Measurements from ENCODE around the gene XRCC3.

Gene XRCC3

DNA sequence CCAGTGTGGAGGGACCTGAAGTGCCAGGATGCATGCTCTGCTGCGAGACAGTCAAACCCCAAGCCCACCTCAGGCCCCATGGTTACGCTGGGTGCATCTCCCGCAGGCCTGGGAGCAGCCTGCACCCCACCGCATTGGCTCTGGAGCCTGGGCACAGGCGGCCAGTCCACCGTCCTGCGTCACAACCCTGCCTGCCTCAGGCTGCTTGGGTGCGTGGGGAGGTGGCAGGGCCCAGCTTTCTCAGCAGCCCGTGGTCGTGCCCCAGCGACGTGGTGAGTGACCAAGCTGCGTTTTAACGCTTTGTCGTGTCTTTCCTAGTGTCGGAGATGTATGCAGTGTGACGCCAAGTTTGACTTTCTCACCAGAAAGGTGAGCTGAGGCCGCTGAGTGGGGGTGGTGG is 11.2 kb upstream of the XRCC3 start:
- DNase-seq (ENCODE audit: low spot score): no peak

DNA sequence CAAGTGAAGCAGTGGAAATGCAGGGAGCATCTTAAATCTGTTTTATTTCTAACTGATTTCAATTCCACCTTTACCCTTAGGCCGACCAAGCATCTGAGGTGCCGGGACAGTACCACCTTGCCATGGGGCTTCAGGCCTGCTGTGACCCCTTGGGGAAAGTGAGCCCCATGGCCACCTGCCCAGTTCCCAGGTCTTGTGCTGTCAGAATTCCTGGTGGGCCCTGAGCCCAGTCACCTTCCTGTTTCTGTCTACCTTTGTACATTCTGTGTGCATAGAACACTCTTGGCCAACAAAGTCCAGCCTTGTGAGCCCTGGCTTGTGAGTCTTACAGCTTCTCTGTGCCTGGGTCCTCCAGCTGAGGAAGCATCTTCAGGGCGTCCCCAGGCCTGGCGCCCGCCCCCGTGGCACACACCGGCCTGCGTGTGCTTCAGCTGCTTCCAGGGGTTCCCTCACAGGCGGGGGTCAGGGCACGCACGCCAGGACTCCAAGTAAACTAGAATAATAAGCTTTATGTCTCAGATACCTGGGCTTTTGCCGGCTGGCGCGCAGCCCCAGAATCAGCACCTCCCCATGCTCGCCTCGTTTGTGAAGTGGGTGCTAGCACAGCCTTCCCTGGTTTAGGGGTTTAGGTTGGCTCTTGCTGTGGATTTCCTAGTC is 10.6 kb upstream of the XRCC3 start:
- DNase-seq (ENCODE audit: low spot score): no peak

DNA sequence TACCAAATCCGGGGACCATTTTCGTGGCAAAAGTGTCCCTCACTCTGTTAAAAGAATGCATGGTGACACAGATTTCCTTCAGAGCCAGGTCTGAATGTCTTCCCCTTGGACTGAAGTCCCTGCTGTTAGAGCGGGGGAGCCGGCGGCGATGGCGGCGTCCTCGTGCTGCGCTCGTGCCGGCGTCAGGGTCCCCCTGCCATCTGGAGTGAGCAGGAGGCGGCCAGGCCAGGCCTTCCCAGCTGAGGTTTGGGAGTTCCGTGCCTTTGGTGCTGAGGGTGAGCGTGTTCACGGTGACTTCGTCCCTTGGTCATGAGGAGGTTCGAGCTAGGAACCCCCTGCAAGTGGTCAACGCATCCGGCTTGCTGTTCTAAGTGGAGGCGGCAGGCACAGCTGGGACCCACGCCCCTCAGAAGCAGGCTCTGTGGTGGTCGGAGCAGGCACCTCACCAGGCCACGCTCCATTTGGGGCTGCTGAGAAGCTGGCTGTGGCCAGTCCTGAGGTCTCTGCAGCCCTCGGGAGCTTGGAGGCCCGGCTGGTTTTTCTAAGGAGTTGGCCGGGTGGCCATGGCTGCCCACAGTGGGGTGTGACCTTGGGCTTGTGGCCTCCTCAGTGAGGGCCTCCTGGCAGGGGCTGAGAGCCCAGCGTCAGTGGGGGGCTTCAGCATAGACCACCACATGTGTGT is 9.9 kb upstream of the XRCC3 start:
- no peak for DNase-seq (ENCODE audit: low spot score)

DNA sequence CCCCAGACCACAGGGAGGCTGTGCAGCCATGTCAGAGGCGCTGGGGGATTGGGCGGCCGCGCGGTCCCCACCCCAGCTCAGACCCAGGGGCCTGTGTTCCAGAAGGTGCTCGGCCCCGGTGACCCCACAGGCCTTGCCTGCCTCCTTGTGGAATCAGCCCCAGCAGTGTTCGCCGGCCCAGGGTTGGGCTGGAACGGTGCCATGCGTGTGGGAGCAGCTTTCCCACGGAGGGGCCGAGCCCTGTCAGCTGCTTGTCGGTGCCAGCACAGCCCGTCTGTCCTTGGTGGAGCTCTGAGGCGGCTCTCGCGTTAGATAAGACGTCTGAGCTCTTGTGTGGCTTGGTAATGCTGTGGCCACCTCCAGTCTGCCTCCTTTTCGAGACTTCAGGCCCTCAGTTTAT is 8.9 kb upstream of the XRCC3 start:
- DNase-seq (ENCODE audit: low spot score): no peak

DNA sequence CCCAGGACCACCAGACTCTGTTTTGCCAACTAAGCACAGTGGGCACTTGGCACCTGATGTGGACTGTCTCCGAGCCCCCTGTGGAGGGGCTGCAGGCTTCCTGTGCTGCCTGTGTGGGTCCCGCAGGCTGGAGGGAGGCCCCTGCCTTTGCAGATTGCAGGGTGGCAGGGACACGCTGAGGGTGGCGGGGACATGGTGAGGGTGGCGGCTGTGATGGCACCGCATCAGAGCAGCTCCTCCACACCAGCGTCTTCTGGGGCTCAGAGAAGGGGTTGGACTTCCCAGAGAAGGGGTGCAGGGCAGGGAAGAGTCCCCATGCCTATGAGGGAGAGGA is 8.5 kb upstream of the XRCC3 start:
- DNase-seq (ENCODE audit: low spot score): no peak

DNA sequence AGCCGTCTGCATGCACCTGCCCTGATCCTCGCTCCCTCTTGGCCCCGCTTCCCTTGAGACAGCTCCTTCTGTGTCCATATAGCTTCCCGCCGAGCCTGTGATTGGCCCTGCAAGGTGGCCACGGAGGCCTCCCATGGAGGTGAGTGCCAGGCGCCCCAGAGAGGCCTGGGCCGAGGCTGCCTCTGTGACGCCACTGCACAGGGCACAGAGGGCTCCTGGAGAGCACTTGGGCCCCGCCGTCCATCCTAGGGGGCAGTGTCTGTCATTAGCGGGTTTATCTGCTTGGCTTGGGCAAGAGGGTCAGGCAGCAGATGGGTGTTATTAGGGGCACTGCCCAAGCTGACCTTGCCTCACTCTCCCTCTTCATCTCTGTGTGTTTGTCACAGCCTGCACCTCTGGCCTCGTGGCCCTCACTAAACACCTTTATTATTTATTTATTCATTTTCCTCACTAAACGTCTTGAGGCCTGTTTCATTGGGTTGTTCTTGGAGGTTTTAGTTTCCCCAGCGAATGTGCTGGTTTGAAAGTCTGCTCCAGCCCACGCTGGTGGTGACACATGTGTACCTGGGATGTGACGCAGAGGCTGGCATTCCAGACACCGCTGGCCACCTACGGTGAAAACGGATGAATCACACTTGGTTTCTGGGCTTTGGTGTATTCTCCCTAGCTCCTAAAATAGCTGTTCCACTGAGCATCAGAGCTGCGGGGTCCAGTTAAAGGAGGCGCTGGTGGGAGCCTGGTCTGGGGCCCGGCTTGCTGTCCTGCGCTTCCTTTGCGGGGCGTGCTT is 6.3 kb upstream of the XRCC3 start:
- no peak for DNase-seq (ENCODE audit: low spot score)

DNA sequence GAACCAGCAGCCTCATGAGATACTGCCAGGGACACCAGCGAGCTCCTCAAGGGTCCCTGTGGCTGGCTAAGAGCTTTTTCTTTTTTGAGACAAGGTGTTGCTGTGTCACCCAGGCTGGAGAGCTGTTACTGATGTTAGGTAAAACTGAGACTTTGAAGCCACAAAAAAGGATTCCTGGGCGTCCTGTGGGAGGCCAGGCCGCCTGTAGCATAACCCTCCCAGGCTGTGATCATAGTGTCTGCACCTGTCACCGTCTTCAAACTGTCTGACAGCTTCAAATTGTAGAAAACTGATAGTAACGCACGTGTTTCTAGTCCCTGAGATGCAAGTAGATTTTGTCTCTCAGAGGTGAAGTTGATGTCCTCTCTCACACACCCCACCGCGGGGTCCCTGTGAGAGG is 4.5 kb upstream of the XRCC3 start:
- no peak for DNase-seq (ENCODE audit: low spot score)

DNA sequence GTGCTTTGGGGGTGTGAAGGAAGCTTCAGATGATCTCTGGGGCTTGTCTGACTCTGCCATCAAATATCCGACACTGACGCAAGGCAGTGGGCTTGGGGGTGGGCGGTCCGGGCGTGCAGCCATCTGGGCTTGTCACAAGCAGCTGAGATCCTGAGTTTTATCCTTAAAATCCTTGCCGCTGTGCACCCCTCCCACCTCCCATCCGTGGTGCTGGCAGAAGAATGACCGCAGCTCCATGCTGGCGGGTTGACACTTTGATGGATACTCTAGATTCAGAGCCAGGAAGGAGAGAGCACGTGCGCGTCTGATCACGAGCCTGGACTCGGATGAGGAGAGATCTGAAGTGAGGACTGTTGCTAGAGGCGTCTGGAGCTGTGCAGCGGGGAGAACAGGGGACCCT is 3.3 kb upstream of the XRCC3 start:
- DNase-seq (ENCODE audit: low spot score): no peak

DNA sequence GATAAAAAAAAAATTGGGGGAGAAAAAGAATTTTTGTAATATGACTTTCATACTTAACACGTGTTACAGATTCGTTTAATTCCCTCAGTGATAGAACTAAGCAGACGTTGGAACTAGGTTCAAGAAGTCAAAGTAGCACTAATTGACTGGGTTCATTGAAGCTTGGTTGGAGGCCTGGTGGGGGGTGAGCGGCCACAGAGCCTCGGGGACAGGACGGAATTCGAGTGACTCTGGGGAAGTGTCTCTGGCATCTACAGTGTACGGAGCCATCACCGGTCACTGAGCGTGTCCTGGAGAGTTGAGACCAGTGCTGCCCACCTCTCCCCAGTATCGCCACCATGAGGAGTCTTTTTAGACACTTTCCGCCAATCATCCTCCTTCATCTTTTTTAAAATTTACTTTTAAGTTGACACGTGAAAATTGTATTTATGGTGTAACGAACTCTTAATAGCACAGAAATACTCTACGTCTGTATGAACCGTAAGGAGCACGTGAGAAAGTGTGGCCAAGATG is 1.7 kb upstream of the XRCC3 start:
- DNase-seq (ENCODE audit: low spot score): no peak

DNA sequence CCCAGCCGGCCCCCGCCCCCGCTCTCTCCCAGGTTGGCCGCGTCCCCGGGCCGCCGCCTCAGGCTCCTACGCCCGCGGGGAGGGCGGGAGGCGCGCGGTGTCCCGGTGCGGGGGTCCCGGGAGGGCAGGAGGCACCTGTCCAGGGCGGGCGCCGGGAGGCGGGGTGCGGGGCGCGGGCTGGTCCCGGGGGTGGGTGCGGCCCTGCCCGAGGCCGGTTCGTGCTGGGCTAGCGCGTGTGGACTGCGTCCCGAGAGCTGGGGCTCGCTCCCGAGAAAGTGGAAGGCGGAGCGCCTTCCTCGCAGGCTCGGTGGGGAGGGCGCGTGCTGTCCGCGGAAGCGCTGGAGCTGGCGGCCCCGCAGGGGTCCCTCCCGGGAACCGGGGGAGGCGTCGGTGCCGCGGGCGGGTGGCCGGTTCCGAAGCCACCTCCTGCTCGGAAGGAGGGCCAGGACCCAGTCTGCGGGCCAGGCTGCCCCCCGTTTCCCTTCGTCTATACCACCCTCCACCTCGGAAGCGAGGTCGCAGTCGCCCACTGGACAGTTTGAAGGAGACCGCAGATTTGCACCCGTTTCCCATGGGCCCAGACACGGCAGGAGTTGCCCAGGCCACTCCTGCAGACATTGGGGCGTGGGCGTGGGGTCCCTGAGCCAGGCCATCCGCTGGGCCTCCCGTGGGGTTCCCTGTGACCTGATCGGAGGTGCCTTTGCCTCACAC is 995 bp upstream of the XRCC3 start:
- peak; percentile 74 for DNase-seq (ENCODE audit: low spot score)

DNA sequence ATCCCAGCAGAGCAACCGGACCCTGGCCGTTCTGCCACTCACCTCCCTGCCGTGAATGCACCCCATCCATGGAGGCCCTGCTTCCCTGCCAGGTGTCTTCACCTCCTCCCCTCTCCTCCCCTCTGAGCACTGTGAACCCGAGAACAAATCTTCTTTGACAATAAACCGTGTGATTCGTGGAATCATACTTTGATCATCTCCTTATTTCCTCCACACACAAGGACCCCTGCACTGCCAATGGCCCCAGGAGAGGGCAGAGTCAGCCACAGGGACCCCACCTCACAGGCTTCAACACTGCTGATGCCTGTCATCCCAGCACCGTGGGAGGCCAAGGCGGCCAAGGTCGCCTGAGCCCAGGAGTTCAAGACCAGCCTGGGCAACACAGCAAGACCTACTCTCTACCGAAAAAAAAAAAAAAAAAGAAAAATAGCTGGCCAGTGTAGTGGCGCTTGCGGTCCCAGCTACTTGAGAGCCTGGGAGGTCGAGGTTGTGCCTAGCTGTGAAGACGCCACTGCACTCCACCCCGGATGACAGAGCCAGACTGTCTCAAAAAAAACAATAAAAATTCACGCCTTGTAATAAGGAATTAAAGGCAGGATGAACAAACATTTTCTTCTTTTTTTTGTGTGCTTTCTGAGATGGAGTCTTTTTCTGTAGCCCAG is 1.1 kb downstream of the XRCC3 start:
- DNase-seq (ENCODE audit: low spot score): no peak

DNA sequence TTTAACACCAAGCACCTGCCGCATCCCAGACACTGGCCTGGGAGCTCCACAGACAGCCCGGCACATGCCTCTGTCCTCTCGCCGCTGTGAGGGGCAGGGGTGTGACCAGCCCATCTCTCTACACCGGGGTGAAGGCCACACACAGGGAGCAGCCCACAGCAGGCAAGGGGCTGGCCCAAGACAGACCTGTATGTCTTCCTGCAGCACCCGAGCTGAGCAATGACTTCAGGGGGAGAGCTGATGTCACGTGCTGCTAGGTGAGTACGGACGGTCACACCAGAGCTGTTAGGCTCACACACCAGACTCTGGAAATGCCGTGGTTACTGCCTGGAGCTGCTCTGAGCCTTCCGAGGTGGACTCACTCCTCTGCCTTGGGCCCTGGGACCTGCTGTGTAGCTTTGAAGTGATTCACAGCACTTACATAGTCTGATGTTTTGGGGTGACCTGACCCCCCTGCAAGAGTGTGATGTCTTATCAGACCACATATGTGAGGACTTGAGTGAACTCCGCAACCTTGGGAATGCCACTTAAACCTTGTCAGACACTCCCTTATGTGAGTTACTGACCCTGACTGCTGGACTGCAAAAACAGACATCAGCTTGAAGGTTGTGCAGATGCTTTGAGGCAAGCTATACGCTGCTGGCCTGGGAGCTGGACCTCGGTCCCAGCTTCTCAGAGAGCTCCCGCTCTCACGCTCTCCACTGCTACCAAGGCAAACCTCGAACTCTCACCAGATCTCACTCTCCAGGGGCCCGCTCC is 1.8 kb downstream of the XRCC3 start:
- DNase-seq (ENCODE audit: low spot score): no peak

DNA sequence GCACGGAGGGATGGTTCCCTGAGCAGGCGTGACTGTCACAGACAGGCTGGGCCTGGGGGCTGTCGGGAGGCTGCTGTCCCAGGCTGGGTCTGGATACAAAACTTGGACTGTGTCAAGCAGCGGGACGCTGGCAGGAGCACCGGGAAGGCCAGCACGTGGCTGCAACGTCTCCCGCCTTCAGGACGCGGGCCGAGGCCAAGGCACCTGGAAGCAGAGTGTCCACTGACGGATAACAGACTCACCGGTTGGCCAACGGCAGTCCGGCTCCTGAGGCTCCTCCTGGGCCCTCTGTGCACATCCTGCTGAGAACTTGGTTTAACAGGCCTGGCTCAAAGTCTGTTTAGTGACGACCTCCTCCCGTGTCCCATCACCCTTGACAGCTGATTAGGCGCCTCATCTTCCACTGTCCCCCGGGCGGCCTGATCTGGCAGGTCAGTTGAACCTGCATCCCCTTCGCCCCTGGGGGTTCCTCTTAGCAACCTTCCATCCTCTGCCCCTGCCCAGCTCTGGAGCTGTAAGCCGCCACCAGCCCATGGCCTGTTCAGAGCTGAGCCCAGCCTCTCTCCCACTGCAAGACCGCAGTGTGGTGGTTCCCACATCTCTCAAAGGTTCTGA is 2.5 kb downstream of the XRCC3 start:
- DNase-seq (ENCODE audit: low spot score): no peak

DNA sequence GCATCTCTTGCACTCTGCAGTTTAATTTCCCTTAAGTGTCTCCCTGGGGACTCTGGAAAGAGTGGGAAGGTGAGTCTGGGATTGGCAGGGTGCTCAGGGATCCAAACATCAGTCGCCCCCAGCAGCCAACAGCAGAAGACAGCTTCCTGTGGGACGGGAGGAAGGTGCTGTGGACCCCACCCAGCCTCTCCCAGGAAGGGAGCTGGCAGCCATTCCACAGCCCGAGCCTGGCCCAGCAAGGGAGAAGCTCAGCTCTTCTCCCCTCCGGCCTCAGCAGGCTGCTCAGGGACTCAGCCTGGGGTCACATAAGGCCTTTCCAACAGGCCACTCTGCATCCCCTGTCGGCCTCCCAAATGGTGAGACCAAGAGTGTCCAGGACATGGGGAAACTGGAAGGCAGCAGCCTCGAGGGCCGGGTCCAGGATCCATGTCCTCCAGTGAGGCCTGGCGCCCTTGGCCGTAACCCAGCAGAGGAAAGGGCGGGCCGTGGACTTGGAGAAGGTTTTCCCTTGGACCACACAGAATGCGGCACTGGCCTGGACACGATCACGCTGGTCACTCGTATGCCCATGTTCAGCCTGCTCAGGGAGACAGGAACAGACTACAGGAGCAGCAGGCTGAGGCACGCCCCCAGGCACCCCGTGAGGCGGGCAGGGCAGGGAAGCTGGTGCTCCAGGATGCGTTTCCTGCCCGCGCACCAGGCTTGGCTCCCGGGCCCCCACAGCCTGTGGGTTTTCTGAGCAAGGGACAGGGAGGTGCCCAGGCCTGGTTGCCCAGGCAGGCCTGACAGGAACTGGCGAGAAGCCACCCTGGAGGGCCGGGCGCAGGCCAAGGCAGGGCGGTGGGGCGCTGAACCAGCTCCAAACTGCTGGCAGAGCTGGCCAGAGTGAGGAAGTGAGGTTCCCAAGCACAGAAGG is 3.5 kb downstream of the XRCC3 start:
- DNase-seq (ENCODE audit: low spot score): no peak

DNA sequence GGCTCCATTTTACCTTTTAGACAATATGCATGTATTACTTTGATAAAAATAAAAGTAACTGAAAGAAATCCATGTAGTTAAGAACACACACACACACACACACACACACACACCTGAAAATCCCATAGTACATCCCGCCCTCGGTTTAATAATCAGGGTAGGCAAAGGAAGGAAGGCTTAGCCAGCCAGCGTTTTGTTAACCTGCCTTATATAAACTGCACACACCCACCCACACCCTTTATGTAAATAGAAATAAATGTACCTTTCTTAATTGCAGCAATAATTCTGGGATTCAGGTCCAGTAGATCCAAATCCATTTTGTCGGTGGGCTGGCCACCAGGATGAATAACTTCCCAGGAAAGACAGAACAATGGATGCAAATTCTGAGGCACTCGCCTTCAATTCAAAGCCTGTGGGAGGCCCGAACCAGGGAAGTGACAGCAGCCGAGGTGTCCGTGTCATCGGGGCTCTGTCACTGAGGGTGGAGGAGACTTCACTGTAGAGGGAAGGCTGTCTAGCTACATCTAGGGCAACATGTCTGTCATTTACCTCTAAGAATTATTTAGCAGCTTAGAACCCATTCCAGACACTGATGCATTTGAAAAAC is 4.4 kb downstream of the XRCC3 start:
- DNase-seq (ENCODE audit: low spot score): no peak

DNA sequence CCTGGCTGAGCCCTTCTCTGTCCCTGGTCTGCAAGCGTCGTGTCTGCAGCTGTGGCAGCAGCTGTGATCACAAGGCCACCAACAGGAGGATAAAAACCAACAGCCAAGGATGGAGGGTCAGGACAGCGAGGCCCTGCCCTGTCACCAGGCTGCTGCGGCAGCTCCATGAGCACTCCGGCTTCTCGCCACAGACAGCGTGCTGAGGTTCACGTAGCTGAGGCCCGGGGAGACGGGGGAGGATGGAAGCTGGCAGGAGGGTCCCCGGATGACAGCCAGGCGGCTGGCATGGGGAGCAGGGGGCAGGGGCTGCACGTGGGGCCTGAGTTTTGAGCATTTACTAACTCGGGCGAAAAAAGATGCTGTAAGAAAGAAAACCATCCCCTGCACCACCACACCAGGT is 5.4 kb downstream of the XRCC3 start:
- DNase-seq (ENCODE audit: low spot score): no peak

DNA sequence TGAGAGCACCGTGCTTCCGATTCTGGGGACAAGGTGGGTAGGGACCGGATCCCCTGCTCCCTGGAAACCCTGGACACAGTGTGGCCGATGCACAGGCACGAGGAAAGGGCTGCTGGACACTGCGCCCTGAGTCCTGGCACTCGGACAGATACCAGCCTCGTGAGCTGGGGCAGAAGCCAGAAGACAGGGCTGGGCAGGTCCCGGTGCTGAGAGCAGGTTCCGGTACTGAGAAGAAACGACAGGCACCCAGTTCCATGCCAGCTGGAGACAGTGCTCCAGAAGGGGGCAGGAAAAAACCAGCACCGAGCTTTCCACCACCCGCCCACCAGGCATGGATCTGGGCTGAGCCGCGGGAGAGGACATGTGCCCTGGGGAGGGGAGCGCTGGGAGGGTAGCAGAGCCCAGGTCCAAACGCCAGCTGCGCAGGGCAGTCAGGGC is 6.5 kb downstream of the XRCC3 start:
- DNase-seq (ENCODE audit: low spot score): no peak

DNA sequence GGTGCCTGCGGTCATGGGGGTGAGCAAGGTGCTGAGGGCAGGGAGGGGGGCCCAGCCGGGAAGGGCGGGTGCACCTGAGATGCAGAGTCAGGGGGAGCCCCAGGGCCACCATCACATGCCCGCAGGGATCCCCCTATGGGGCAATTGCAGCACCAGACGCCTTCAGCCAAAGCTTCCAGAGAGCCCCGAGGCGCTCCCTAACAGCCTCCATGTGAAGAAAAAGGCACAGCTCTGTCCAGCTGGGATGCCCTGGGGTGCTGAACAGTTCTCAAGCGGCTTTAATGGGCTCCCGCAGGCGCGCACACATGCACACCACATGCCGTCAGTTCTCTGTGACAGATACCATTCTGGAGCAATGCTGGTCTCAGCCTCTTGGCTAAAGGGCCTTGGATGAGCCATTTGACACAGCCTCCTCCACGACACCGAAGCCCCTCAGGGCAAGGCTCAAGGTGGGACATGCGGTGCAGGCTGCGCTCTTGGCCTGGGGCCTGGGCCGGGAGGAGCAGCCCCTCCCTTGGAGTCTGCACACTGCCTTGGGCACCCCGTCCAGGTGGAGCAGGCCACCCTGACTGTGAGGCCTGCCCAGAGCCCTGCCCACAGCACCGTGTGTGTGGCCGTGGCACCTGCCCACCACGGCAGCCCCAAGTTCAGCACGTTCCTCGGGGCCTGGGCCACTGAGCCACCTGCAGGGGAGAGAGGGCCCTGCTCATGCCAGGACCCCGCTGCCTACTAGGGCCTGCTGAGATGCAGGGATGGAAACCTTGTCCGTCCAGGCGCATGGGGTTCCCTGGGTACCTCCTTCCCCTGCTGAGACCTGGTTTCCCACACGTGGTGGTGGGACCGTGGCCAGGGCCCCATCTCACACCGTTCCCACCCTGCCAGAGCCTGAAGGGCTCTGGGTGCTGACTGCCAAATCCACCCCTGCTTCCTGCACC is 7.7 kb downstream of the XRCC3 start:
- no peak for DNase-seq (ENCODE audit: low spot score)

Measured in D341Med (cell line).